SW480 (cell line): ENCODE data around the gene BLTP3B.

Experiments used
- DNase-seq: peaks from one replicate; pipeline ENCODE4 v3.0.0-alpha.2; 2016; ENCODE audit warnings: low spot score

Gene BLTP3B

DNA sequence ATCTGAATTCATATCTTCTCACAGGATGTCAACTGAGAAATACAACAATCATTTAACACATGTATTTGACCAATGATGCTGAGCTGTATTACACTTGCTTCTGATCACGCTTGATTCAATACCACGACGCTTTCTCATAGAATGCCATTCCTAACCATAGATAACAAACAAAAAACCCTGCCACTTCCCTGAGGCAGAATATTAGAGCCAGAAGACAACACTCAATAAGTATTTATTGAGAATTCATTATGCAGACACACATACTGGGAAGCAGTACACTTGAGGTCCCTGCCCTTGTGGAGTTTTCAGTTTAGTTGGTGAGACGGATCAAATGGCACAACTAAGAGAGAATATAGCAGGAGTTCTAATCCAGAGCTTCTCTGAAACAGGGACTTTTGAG lies 32.4 kb downstream of the BLTP3B start:
- DNase-seq: no peak

DNA sequence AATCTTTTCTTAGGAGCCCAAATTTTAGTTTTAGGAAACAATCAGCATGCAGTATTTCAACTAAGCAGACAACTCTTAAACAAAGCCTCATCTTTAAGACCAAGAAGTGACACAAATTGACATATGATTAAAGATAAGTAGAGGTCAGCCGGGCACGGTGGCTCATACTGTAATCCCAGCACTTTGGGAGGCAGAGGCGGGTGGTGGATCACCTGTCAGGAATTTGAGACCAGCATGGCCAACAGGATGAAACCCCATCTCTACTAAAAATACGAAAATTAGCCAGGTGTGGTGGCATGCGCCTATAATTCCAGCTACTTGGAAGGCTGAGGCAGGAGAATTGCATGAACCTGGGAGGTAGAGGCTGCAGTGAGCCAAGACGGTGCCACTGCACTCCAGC lies 35.8 kb downstream of the BLTP3B start:
- no peak for DNase-seq

DNA sequence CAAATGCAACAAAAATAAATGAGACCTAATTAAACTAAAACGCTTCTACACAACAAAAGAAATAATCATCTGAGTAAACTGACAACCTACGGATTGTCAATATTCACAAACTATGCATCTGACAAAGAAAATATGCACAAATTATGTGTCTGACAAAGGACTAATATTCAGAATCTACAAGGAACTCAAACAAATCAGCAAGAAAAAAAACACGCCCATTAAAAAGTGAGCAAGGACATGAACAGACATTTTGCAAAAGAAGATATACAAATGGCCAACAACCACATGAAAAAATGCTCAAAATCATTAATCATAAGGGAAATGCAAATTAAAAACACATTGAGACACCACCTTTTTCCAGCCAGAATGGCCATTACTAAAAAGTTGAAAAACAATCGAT lies 37.0 kb downstream of the BLTP3B start:
- DNase-seq: no peak

DNA sequence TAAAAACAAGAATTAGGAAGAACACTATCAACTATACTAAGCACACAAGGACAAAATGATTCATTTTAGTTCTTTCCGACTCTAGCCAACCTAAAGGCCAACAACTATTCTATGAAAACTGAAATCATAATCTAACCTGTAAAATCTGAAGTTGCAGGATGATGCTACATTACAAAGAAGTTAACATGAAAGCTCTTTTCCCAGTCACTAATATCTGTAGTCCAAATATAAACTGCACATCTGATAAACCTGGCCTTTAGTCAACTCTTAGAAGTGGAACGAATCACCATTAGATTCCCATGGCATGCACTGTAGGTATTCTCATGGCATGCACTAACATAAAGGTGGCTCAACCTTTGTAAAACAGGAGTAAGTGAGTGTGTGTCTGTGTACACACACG lies 41.7 kb downstream of the BLTP3B start:
- DNase-seq: no peak
